DND-41 (cell line): ENCODE results near the gene PAPSS2.

Experiments used
- ATAC-seq: fragments of 200-7000 bp; cut with Tn5 transposase; 3 replicates; pipeline ENCODE4 v1.9.1; 2021; ENCODE audit warnings: low read depth; ENCODE audit not compliant: insufficient read depth
- DNase-seq: peaks from one replicate; pipeline ENCODE4 v3.0.0-alpha.2; 2020
- H2AFZ ChIP-seq: 2 replicates; pipeline ENCODE4 v1.6.0; 2012; ENCODE audit warnings: low read depth, low read length
- H3K27ac ChIP-seq: 2 replicates; pipeline ENCODE4 v1.5.1; 2012; ENCODE audit warnings: low read length, inconsistent platforms
- H3K27me3 ChIP-seq: fragments of 200-600 bp; sonication (generic); 2 replicates; pipeline ENCODE4 v1.6.0; 2012; ENCODE audit warnings: low read length, mild to moderate bottlenecking, inconsistent platforms; ENCODE audit not compliant: insufficient read depth, poor library complexity
- H3K36me3 ChIP-seq: 2 replicates; pipeline ENCODE4 v1.5.1; 2012; ENCODE audit warnings: low read length, inconsistent platforms; ENCODE audit not compliant: insufficient read depth
- H3K4me1 ChIP-seq: 2 replicates; pipeline ENCODE4 v1.5.1; 2012; ENCODE audit warnings: mild to moderate bottlenecking, low read length; ENCODE audit not compliant: insufficient read depth
- H3K4me2 ChIP-seq: 2 replicates; pipeline ENCODE4 v1.6.0; 2012; ENCODE audit warnings: mild to moderate bottlenecking, moderate library complexity, low read length, inconsistent platforms; ENCODE audit not compliant: insufficient read depth
- H3K4me3 ChIP-seq, 2 experiments: fragments of 200-600 bp in 1 of 2; shearing (Covaris generic) in 1 of 2; 2 replicates each; pipeline ENCODE4 v1.5.1; 2012 to 2016; ENCODE audit warnings: inconsistent platforms in 2 of 2, low read length in 2 of 2, mild to moderate bottlenecking in 2 of 2, low read depth in 1 of 2, moderate library complexity in 1 of 2
- H3K79me2 ChIP-seq: 2 replicates; pipeline ENCODE4 v1.6.0; 2012; ENCODE audit warnings: low read length, inconsistent platforms; ENCODE audit not compliant: insufficient read depth
- H3K9ac ChIP-seq: 2 replicates; pipeline ENCODE4 v1.6.0; 2012; ENCODE audit warnings: low read depth, mild to moderate bottlenecking, inconsistent platforms, low read length, moderate library complexity
- H3K9me3 ChIP-seq: 2 replicates; pipeline ENCODE4 v1.5.1; 2012; ENCODE audit warnings: low read length, moderate library complexity, mild to moderate bottlenecking, inconsistent platforms; ENCODE audit not compliant: insufficient read depth, severe bottlenecking
- H4K20me1 ChIP-seq: 2 replicates; pipeline ENCODE4 v1.6.0; 2012; ENCODE audit warnings: low read length; ENCODE audit not compliant: insufficient read depth
- EZH2 ChIP-seq: IDR thresholded peaks from 3 replicates; pipeline ENCODE4 v1.6.1; 2012; ENCODE audit warnings: borderline replicate concordance, low read depth, mild to moderate bottlenecking, moderate library complexity, low read length, inconsistent platforms; ENCODE audit not compliant: severe bottlenecking
- TF ChIP-seq, protein P1 (sequence below): IDR thresholded peaks from 2 replicates; pipeline ENCODE4 v1.5.1; 2012; ENCODE audit warnings: borderline replicate concordance, low read length, moderate library complexity, mild to moderate bottlenecking; ENCODE audit not compliant: poor library complexity, severe bottlenecking; ENCODE audit errors: extremely low read depth

The PAPSS2 gene

DNA sequence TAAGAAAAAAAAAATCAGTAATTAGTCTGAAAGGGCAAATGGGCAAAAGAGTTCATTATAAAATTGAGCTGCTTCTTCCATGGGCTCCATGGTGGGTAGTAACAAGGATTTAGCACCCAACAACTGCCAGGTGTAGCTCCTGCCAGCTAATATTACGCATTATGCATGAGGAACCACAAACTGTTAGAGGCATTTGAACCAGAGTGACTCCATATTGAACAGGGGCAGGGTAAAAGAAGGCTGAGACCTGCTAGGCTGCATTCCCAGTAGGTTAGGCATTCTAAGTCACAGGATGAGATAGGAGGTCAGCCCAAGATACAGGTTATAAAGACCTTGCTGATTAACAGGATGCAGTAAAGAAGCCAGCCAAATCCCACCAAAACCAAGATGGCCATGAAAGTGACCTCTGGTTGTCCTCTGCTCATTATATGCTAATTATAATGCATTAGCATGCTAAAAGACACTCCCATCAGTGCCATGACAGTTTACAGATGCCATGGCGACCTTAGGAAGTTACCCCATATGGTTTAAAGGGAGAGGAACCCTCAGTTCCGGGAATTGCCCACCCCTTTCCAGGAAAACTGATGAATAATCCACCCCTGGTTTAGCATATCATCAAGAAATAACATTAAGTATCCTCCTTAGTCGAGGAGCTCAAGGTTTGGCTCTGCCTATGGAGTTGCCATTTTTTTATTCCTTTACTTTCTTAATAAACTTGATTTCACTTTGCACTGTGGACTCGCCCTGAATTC lies 8.7 kb upstream of the PAPSS2 start:
- H3K27me3 ChIP-seq, result peaks cover 3% of the 10 kb centered on the region
- no peaks in the 10 kb centered on the region for H3K4me1 ChIP-seq
- no peaks in the 10 kb centered on the region for H3K9me3 ChIP-seq
- no peak for TF ChIP-seq EZH2
- TF ChIP-seq, protein P1, sequence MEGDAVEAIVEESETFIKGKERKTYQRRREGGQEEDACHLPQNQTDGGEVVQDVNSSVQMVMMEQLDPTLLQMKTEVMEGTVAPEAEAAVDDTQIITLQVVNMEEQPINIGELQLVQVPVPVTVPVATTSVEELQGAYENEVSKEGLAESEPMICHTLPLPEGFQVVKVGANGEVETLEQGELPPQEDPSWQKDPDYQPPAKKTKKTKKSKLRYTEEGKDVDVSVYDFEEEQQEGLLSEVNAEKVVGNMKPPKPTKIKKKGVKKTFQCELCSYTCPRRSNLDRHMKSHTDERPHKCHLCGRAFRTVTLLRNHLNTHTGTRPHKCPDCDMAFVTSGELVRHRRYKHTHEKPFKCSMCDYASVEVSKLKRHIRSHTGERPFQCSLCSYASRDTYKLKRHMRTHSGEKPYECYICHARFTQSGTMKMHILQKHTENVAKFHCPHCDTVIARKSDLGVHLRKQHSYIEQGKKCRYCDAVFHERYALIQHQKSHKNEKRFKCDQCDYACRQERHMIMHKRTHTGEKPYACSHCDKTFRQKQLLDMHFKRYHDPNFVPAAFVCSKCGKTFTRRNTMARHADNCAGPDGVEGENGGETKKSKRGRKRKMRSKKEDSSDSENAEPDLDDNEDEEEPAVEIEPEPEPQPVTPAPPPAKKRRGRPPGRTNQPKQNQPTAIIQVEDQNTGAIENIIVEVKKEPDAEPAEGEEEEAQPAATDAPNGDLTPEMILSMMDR, result no peak
- no peak overlapping the region for H3K27ac ChIP-seq
- DNase-seq (no peak), ATAC-seq (no peak)
- H3K4me2 ChIP-seq, result no peak overlapping the region
- H3K79me2 ChIP-seq, result no peaks in the 10 kb centered on the region
- H3K4me3 ChIP-seq, result no peak overlapping the region
- H3K9ac ChIP-seq, result no peak overlapping the region
- no peaks in the 10 kb centered on the region for H4K20me1 ChIP-seq
- H3K36me3 ChIP-seq, result no peaks in the 10 kb centered on the region
- H2AFZ ChIP-seq, result no peak overlapping the region

GRCh38 chr10:87651801-87652200 lies 7.9 kb upstream of the PAPSS2 start:
- Histone ChIP-seq H3K9me3 (no peaks in the 10 kb centered on the region), H3K27me3 (peaks cover 3% of the 10 kb centered on the region), H3K4me1 (no peaks in the 10 kb centered on the region), H3K4me2 (no peak overlapping the region), H3K4me3 (no peak overlapping the region), H3K27ac (no peak overlapping the region), H2AFZ (no peak overlapping the region), H3K79me2 (no peaks in the 10 kb centered on the region), H4K20me1 (no peaks in the 10 kb centered on the region), H3K36me3 (no peaks in the 10 kb centered on the region), H3K9ac (no peak overlapping the region)
- TF ChIP-seq EZH2, result no peak
- TF ChIP-seq, protein P1, result no peak
- DNase-seq (no peak), ATAC-seq (no peak)

- DNase-seq (no peak), ATAC-seq (no peak)
- Histone ChIP-seq H3K4me3 (no peak overlapping the region), H3K27me3 (peaks cover 3% of the 10 kb centered on the region), H3K27ac (no peak overlapping the region), H2AFZ (no peak overlapping the region), H3K9ac (no peak overlapping the region), H3K4me2 (no peak overlapping the region), H3K9me3 (no peaks in the 10 kb centered on the region), H3K36me3 (no peaks in the 10 kb centered on the region), H3K4me1 (no peaks in the 10 kb centered on the region), H4K20me1 (no peaks in the 10 kb centered on the region), H3K79me2 (no peaks in the 10 kb centered on the region)
- TF ChIP-seq, protein P1, result no peak
- no peak for TF ChIP-seq EZH2
Observed at GRCh38 chr10:87652261-87652660, 7.4 kb upstream of the PAPSS2 start.
